SK-MEL-5 (cell line): ENCODE data around the gene SLC5A10. TPM values are rescaled to one million over a fixed set of nuclear protein-coding genes. Genes with fewer than 3 reads are reported as not detected.
"Not testable (repeated sequence)": the region's sequence is repeated elsewhere in the genome, so short reads cannot be mapped to it uniquely, and the experiment has no call there.

ENCODE experiments used
- DNase-seq: peaks from one replicate; pipeline ENCODE4 v3.0.0-alpha.2; 2016; ENCODE audit warnings: low read depth, low spot score
- in situ Hi-C: cut with HindIII; loops from 2 replicates; pipeline ENCODE4 v1.10.0; 2016; ENCODE audit warnings: low sequenced_read_pairs, high pct_unique_total_duplicates, low pct_unique_long_range_greater_than_20kb
- total RNA-seq: library from RNA; depleted of rRNA; stranded (reverse); fragments of >200 nt; shearing (Covaris generic); gene quantifications from 2 replicates; pipeline ENCODE4 v1.2.3, GENCODE V29; 2014

Gene SLC5A10
- total RNA-seq, 1 experiment from 2014 or later = 0.11 TPM

- in situ Hi-C loops, DNase-seq: not testable (repeated sequence)
Measured at GRCh38 chr17:19038730-19039129, 86.8 kb downstream of the SLC5A10 start.

DNA sequence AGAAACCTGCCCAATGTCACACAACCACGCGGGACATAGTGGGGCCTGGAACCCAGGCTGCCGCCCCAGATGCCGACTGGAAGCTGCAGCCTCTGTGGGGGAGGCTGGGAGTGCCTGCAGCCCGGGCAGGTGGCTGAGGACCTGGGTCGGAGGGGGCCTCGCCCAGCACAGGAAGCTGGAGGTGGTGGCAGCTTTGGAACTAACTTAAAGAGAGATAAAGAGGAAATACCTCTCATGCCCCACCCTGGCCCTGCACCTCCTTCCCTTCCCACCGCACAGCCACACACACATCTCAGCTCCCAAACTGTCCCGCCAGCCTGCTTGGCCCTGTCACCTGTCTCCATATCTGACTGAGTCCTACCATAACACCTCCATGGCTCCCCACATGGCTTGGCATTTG is 88.4 kb downstream of the SLC5A10 start:
- in situ Hi-C loops, DNase-seq: not testable (repeated sequence)

DNA sequence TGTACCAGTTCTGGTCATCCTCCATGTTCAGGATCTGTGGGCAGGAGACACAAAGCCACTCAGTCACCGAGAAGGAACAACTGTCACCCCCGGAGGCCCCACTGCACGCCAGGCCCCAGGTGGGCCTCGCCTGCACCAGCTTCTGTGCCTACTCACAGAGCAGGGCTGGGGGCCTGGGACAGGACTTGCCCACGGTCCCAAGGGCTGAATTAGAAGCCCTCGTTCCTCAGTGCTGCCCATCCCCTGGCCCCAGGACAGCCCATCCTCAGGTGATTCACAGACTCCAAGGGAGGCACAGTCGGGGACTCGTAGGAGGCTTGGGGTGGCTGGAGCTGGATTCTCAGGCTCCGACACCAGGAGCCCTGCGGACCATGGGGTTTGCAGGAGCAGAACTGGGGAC is 89.9 kb downstream of the SLC5A10 start:
- DNase-seq, in situ Hi-C loops: not testable (repeated sequence)

DNA sequence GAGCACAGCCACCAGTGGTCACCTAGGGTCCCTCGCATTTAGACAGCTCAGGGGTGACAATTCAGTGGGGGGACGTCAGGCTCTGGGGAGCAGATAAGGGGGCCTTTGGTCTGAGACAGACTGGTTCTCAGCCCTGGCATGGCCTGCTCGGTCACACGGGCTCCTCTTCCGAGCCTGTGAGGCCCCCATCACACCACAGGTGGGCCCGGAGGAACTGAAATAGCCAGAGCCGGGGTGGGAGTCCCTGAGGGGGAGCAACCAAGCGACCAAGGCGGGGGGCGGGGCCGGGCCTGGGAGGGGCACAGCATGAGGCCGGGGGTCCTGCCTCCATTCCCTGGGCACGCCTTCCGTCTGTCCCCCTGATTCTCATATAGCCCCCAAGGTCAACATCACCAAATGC is 90.4 kb downstream of the SLC5A10 start:
- in situ Hi-C loops, DNase-seq: not testable (repeated sequence)

DNA sequence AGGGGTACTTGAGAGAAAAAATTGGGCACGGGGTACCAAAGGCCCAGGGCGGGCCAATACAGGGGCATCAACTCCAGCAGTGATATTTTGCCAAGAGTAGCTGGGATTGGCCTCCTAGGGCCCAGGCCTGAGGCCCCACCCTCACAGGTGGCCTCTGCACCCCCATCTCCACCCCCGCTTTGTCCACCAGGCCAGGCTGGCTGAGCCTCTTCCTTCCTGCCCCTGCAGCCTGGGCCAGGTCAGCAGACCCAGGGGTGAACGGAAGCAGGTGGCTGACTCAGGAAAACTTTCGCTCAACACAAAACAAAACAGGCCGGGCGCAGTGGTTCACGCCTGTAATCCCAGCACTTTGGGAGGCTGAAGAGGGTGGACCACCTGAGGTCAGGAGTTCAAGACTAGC is 91.1 kb downstream of the SLC5A10 start:
- in situ Hi-C loops, DNase-seq: not testable (repeated sequence)

DNA sequence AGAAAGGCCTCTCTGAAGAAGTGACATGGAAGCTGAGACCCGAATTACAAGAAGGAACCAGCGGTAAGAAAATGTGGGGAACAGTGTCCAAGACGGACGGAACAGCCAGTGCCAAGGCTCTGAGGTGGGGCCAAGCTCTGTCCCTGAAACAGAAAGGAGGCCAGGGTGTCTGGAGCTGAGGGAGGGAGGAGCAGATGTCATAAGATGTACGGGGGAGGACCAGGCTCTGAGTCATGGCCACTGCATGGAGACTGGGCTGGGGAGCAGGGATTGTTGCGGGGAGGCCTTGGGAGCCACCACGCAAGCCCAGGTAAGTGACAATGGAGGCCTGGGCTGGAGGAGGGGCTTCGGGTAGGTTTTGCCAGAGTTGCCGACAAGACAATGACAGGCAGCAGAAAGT is 92.7 kb downstream of the SLC5A10 start:
- in situ Hi-C loops, DNase-seq: not testable (repeated sequence)

DNA sequence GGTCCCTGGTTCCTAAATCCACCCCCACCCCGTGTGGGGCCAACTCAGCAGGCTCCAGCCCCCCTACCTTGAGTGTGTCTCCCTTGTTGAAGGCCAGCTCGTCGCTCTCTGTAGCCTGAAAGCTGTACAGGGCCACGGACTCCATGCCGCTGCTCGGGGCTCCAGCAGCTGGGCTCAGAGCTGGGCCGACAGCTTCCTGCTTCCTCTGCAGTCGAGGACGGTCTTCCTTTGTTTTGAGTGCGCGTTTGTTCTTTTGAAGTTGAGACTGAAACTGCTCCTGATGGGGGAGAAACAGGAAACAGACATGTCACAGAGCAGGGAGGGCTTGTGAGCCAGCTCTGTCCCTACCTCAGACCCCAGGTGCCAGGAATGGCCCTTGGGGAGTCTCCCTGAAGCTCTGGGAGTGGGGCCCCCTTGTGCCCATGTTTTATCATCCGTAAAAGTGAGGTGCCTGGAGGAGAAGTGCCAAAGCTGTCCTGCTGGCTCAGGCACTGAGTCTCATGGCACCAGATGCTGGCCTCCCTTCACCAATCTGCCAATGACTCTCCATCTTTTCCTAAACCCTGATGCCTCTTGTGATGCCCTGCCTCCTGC is 94.9 kb downstream of the SLC5A10 start, which contains the start of gene GRAP:
Gene GRAP (minus strand): TSS at position 176 of the 594 bp plus-strand sequence. CDS start 31 bp downstream, at position 145.
- DNase-seq, in situ Hi-C loops: not testable (repeated sequence)

DNA sequence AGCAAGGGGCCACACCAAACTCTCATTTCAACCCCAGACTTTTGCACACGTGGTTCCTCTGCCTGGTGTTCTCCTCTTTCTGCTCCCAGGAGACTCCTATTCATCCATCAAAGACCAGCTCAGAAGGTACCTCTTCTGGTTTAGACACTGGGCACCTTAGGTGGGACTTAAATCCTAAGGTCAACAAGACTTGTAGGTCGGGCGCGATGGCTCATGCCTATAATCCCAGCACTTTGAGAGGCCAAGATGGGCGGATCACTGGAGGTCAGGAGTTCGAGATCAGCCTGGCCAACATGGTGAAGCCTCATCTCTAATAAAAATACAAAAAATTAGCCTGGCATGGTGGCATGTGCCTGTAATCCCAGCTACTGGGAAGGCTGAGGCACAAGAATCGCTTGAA is 95.5 kb downstream of the SLC5A10 start:
- in situ Hi-C loops, DNase-seq: not testable (repeated sequence)

GRCh38 chr17:19048826-19049225 is 96.9 kb downstream of the SLC5A10 start:
- DNase-seq, in situ Hi-C loops: not testable (repeated sequence)

DNA sequence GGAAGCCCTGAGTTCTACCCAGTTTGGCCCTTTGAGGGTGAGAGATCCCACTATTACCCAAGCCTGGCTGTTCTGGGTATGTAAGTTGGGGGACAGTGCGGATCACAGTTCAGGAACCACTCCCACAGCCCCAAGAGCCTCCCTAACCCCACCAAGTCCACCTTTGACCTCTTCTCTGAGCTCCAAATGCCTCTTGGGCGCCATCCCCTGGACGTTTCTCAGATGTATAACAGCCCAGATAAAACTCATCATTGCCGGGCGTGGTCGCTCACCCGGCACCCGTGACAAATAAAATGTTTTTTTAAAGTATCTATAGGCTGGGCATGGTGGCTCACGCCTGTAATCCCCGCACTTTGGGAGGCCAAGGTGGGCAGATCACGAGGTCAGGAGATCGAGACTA is 103.5 kb downstream of the SLC5A10 start:
- in situ Hi-C loops, DNase-seq: not testable (repeated sequence)

GRCh38 chr17:19062009-19062717 is 110.2 kb downstream of the SLC5A10 start:
- in situ Hi-C loops, DNase-seq: not testable (repeated sequence)

DNA sequence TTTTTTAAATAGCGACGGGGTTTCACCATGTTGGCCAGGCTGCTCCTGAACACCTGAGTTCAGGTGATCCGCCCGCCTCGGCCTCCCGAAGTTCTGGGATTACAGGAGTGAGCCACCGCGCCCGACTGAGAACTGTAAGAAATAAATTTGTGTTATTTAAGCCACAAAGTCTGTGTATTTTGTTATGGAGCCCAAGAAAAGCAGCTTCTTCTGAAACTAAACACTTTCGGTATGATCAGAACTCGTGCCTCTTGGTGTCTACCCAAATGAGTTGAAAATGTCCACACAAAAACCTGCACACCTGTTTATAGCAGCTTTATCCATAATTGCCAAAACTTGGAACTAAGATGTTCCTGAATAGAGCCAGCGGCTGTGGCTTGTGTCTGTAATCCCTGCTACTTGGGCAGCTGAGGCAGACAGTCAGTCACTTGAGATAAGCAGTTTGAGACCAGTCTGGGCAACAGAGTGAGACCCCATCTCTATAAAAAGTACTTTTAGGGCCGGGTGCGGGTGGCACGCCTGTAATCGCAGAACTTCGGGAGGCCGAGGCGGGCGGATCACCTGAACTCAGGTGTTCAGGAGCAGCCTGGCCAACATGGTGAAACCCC is 110.9 kb downstream of the SLC5A10 start:
- in situ Hi-C loops, DNase-seq: not testable (repeated sequence)

DNA sequence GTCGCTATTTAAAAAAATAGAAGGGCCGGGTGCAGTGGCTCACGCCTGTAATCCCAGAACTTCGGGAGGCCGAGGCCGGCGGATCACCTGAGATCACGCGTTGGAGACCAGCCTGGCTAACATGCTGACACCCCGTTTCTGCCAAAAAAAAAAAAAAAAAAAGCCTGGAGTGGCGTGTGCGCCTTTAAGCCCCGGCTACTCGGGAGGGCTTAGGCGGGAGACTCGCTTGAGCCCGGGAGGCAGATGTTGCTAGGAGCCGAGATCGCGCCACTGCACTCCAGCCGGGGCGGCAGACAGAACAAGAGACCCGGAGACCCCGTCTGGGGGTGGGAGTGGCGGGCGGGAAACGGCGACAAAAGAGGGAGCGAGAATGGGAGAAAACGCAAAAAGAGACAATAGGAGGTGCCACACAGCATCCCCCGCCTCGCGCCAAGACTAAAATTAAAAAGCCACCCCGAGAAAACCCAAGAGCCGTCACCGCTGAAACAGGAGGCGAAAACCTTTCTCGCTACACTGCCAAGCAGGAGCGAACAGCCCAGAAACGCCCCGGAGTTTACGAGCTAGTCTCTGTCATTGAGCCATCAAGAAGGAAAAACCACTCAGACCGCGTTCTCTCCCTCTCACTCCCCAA is 111.5 kb downstream of the SLC5A10 start:
- in situ Hi-C loops, DNase-seq: not testable (repeated sequence)

- in situ Hi-C loops, DNase-seq: not testable (repeated sequence)
Measured at GRCh38 chr17:19064378-19064777, 112.4 kb downstream of the SLC5A10 start.

GRCh38 chr17:19070318-19071168 is 118.6 kb downstream of the SLC5A10 start:
- DNase-seq, in situ Hi-C loops: not testable (repeated sequence)
